ENCODE measurements around the gene LGR6. TPM values are rescaled to one million over a fixed set of nuclear protein-coding genes. Genes with fewer than 3 reads are reported as not detected.
"Not testable (repeated sequence)": the region's sequence is repeated elsewhere in the genome, so short reads cannot be mapped to it uniquely, and the experiment has no call there.

Gene LGR6
- total RNA-seq, 1 experiment from 2014 or later = not detected

DNA sequence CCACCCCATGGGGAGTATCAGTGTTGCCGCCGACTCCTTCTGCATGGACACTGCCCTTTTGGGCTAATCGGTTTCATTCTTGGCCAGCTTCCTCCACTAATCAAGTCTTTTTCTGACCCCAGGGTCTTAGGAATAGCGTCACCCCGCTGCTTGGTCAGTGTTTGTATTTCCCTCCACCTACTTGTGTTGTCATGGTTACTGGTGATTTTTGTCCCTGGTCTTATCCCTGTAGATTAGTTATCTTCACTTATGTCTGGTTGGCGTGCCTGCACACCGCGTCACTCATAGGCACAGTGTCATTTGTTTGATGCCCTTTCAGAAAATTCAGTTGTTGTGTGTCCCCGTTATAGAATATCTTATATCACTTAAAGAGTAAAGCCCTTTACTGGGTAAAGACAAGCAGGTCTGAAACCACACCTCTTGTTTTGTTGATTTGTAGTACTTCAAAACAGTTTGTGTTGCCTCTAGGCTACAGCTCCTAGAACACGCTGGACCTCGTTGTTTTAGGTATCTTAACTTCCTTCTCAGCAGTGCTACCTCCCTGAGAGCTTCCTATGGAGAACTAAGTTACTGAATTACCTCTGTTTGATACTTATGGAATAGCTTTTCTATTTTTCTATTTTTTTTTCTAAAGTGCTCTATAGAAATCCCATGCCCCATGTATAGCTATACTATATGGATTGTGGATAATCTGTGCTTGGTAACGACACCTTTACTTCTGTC lies 155.8 kb downstream of the LGR6 start:
- Histone ChIP-seq H3K9ac (ENCODE audit: low read length) (peak overlapping the region; percentile 81), H3K4me2 (ENCODE audit: low read depth, low read length, poor library complexity, severe bottlenecking) (peak overlapping the region; percentile 92), H3K79me2 (ENCODE audit: low read length) (peaks cover 3% of the 10 kb centered on the region; the same call in 1 of the 2 replicates), H2AFZ (ENCODE audit: low read length) (peak overlapping the region; percentile 80), H3K9me2 (replicated peaks; ENCODE audit: insufficient read depth, low read length) (no peaks in the 10 kb centered on the region), H3K27ac (ENCODE audit: low read length) (no peak overlapping the region), H3K27me3 (ENCODE audit: low read length) (no peaks in the 10 kb centered on the region), H3K36me3 (ENCODE audit: insufficient read depth, low read length) (no peaks in the 10 kb centered on the region), H4K20me1 (ENCODE audit: insufficient read depth, low read depth, low read length) (no peaks in the 10 kb centered on the region), H3K4me3 (ENCODE audit: low read length) (peak overlapping the region; percentile 84), H3K9me3 (ENCODE audit: low read length) (no peaks in the 10 kb centered on the region), H3K4me1 (ENCODE audit: low read length) (peaks cover 18% of the 10 kb centered on the region)
- peak; percentile 59 for DNase-seq

DNA sequence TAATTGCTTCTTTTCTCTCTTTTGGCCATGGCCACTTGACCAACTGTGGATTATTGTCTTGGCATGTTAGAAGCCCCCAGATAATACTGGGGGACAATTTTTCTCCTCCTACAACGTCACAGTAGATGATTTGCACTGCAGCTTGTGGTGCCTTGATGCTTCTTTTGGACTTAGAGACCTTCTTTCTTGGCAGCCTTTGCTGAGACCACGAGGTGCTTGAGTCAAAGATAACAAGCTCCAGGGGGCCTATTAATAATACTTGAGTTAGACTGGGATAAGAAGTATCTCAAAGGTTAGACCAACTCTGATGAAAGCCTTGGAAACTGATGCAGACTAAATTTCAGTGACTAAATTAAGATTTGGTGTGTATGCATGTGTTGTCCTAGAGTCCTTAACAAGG lies 158.1 kb downstream of the LGR6 start:
- no peak overlapping the region for H3K27ac ChIP-seq (ENCODE audit: low read length)
- no peaks in the 10 kb centered on the region for H3K9me3 ChIP-seq (ENCODE audit: low read length)
- H2AFZ ChIP-seq (ENCODE audit: low read length) = no peak overlapping the region
- no peak overlapping the region for H3K4me2 ChIP-seq (ENCODE audit: low read depth, low read length, poor library complexity, severe bottlenecking)
- H4K20me1 ChIP-seq (ENCODE audit: insufficient read depth, low read depth, low read length) = peaks cover 12% of the 10 kb centered on the region; the same call in 1 of the 2 replicates
- peaks cover 18% of the 10 kb centered on the region for H3K4me1 ChIP-seq (ENCODE audit: low read length)
- H3K79me2 ChIP-seq (ENCODE audit: low read length) = peaks cover 3% of the 10 kb centered on the region; the same call in 1 of the 2 replicates
- H3K4me3 ChIP-seq (ENCODE audit: low read length) = no peak overlapping the region
- H3K9ac ChIP-seq (ENCODE audit: low read length) = no peak overlapping the region
- H3K36me3 ChIP-seq (ENCODE audit: insufficient read depth, low read length) = no peaks in the 10 kb centered on the region
- H3K9me2 ChIP-seq (replicated peaks; ENCODE audit: insufficient read depth, low read length) = no peaks in the 10 kb centered on the region
- H3K27me3 ChIP-seq (ENCODE audit: low read length) = no peaks in the 10 kb centered on the region
- no peak for DNase-seq

DNA sequence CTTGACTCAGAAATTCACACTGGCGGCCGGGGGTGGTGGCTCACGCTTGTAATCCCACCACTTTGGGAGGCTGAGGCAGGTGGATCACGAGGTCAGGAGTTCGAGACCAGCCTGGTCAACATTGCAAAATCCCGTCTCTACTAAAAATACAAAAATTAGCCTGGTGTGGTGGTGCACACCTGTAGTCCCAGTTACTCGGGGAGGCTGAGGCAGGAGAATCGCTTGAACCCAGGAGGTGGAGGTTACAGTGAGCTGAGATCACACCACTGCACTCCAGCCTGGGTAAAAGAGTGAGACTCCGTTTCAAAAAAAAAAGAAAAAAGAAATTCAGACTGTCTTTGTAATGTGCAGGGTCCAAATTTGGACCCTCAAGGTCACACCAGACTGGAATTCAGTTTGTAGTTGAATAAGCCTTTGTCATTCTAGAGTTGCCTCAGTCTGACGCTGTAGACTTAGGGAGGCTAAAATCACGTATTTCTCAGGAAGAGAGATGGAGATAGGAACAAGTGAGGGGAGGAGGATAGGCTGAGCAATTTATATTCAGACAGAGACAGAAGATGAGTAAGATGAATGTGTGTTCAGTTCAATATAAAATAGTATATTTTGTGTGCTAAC lies 159.1 kb downstream of the LGR6 start:
- H3K4me1 ChIP-seq (ENCODE audit: low read length) = peaks cover 16% of the 10 kb centered on the region
- H4K20me1 ChIP-seq (ENCODE audit: insufficient read depth, low read depth, low read length) = peaks cover 14% of the 10 kb centered on the region; the same call in 1 of the 2 replicates
- H3K4me2 ChIP-seq (ENCODE audit: low read depth, low read length, poor library complexity, severe bottlenecking); DNase-seq; H3K9me3 ChIP-seq (ENCODE audit: low read length); H3K9ac ChIP-seq (ENCODE audit: low read length); H3K36me3 ChIP-seq (ENCODE audit: insufficient read depth, low read length); H3K4me3 ChIP-seq (ENCODE audit: low read length); H3K27ac ChIP-seq (ENCODE audit: low read length); H3K27me3 ChIP-seq (ENCODE audit: low read length); H3K9me2 ChIP-seq (replicated peaks; ENCODE audit: insufficient read depth, low read length); H3K79me2 ChIP-seq (ENCODE audit: low read length); H2AFZ ChIP-seq (ENCODE audit: low read length): not testable (repeated sequence)

DNA sequence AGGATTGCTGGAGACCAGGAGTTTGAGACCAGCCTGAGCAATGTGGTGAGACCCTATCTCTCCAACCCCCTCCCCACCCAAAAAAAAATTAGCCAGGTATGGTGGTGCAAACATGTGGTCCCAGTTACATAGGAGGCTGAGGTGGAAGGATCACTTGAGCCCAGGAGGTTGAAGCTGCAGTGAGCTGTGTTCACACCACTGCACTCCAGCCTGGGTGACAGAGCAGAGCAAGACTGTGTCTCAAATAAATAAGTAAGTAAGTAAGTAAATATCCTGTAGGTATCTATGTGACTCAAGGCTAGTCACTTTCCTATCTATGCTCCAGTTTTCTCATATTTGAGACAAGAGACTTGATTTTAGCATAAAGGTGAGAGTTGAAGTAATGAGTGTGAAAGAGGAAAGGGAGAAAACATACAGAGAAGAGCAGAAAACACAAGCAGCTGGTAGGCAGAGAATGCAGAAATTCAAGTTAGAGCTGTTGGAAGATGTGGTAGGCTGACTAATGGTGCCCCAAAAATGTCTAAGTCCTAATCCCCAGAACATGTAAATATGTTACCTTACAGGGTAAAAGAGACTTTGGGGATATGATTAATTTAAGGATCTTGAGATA lies 162.4 kb downstream of the LGR6 start:
- Histone ChIP-seq H4K20me1 (ENCODE audit: insufficient read depth, low read depth, low read length) (peaks cover 19% of the 10 kb centered on the region; the same call in 1 of the 2 replicates), H2AFZ (ENCODE audit: low read length) (no peak overlapping the region), H3K9me2 (replicated peaks; ENCODE audit: insufficient read depth, low read length) (no peaks in the 10 kb centered on the region), H3K27ac (ENCODE audit: low read length) (no peak overlapping the region), H3K4me2 (ENCODE audit: low read depth, low read length, poor library complexity, severe bottlenecking) (no peak overlapping the region), H3K9ac (ENCODE audit: low read length) (no peak overlapping the region), H3K4me1 (ENCODE audit: low read length) (no peaks in the 10 kb centered on the region), H3K4me3 (ENCODE audit: low read length) (no peak overlapping the region), H3K27me3 (ENCODE audit: low read length) (no peaks in the 10 kb centered on the region), H3K79me2 (ENCODE audit: low read length) (no peaks in the 10 kb centered on the region), H3K9me3 (ENCODE audit: low read length) (no peaks in the 10 kb centered on the region), H3K36me3 (ENCODE audit: insufficient read depth, low read length) (no peaks in the 10 kb centered on the region)
- no peak for DNase-seq

DNA sequence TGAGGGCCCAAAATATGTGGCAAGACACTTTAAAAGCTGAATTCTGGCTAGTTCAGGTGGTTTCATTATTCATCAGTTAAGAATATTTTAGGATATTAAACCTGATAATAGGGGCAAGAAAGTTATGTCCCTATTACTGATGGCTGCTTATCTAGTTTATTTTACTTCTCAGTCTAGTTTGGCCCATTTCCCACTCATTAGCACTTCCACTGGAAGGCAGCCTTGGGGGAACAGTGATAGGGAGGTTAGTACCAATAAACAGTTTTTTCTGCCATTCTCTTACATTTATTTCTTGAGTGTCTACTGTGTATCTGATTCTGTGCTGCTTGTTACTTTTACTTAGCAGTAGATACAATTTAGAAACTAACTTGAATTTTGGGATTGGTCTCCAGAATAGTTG lies 163.9 kb downstream of the LGR6 start:
- Histone ChIP-seq H3K4me2 (ENCODE audit: low read depth, low read length, poor library complexity, severe bottlenecking) (no peak overlapping the region), H3K9me2 (replicated peaks; ENCODE audit: insufficient read depth, low read length) (no peaks in the 10 kb centered on the region), H3K79me2 (ENCODE audit: low read length) (no peaks in the 10 kb centered on the region), H3K9ac (ENCODE audit: low read length) (no peak overlapping the region), H3K36me3 (ENCODE audit: insufficient read depth, low read length) (no peaks in the 10 kb centered on the region), H3K27ac (ENCODE audit: low read length) (no peak overlapping the region), H3K9me3 (ENCODE audit: low read length) (no peaks in the 10 kb centered on the region), H4K20me1 (ENCODE audit: insufficient read depth, low read depth, low read length) (peaks cover 19% of the 10 kb centered on the region; the same call in 1 of the 2 replicates), H3K4me1 (ENCODE audit: low read length) (no peaks in the 10 kb centered on the region), H3K27me3 (ENCODE audit: low read length) (no peaks in the 10 kb centered on the region), H2AFZ (ENCODE audit: low read length) (no peak overlapping the region), H3K4me3 (ENCODE audit: low read length) (no peak overlapping the region)
- no peak for DNase-seq

DNA sequence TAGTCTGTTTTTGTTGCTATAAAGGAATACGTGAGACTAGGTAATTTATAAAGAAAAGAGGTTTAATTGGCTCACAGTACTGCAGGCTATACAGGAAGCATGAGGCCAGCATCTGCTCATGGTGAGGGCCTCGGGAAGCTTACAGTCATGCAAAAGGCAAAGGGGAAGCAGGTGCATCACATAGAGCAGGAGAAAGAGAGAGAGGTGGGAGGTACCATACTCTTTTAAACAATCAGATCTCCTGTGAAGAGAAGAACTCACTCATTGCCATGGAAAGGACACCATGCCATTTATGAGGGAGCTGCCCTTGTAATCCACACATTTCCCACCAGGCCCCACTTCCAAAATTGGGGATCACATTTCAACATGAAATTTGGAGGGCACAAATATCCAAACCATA lies 167.6 kb downstream of the LGR6 start:
- Histone ChIP-seq H2AFZ (ENCODE audit: low read length) (no peak overlapping the region), H3K4me3 (ENCODE audit: low read length) (no peak overlapping the region), H3K27ac (ENCODE audit: low read length) (no peak overlapping the region), H3K79me2 (ENCODE audit: low read length) (no peaks in the 10 kb centered on the region), H3K36me3 (ENCODE audit: insufficient read depth, low read length) (no peaks in the 10 kb centered on the region), H3K4me2 (ENCODE audit: low read depth, low read length, poor library complexity, severe bottlenecking) (no peak overlapping the region), H3K9me2 (replicated peaks; ENCODE audit: insufficient read depth, low read length) (no peaks in the 10 kb centered on the region), H3K4me1 (ENCODE audit: low read length) (no peaks in the 10 kb centered on the region), H3K9me3 (ENCODE audit: low read length) (no peaks in the 10 kb centered on the region), H3K9ac (ENCODE audit: low read length) (no peak overlapping the region), H4K20me1 (ENCODE audit: insufficient read depth, low read depth, low read length) (peaks cover 23% of the 10 kb centered on the region; the same call in 1 of the 2 replicates), H3K27me3 (ENCODE audit: low read length) (no peaks in the 10 kb centered on the region)
- no peak for DNase-seq

DNA sequence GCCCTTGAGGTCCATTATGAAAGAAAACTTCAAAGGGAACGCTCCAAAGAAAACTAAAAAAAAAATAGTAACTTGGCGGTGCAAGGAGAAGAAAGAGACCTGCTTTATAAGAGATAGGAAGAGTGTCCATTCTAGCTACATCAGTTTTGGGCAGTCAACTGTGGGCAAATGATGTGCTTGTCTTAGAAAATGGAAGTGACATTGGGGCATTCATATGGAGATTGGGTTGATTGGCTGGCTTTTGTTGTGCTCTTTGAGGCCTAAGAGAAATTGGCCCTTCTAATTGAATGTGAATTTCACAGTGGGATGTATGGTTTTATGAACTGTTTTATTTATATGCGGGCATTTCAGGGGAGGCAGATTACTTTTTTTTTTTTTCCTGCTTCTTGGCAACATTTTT lies 168.1 kb downstream of the LGR6 start:
- H3K9me3 ChIP-seq (ENCODE audit: low read length) = no peaks in the 10 kb centered on the region
- no peak overlapping the region for H3K9ac ChIP-seq (ENCODE audit: low read length)
- H3K9me2 ChIP-seq (replicated peaks; ENCODE audit: insufficient read depth, low read length) = no peaks in the 10 kb centered on the region
- H4K20me1 ChIP-seq (ENCODE audit: insufficient read depth, low read depth, low read length) = peaks cover 19% of the 10 kb centered on the region; the same call in 1 of the 2 replicates
- no peaks in the 10 kb centered on the region for H3K79me2 ChIP-seq (ENCODE audit: low read length)
- H3K27me3 ChIP-seq (ENCODE audit: low read length) = no peaks in the 10 kb centered on the region
- H3K4me3 ChIP-seq (ENCODE audit: low read length) = no peak overlapping the region
- no peaks in the 10 kb centered on the region for H3K4me1 ChIP-seq (ENCODE audit: low read length)
- no peaks in the 10 kb centered on the region for H3K36me3 ChIP-seq (ENCODE audit: insufficient read depth, low read length)
- no peak overlapping the region for H2AFZ ChIP-seq (ENCODE audit: low read length)
- no peak overlapping the region for H3K4me2 ChIP-seq (ENCODE audit: low read depth, low read length, poor library complexity, severe bottlenecking)
- H3K27ac ChIP-seq (ENCODE audit: low read length) = no peak overlapping the region
- no peak for DNase-seq

DNA sequence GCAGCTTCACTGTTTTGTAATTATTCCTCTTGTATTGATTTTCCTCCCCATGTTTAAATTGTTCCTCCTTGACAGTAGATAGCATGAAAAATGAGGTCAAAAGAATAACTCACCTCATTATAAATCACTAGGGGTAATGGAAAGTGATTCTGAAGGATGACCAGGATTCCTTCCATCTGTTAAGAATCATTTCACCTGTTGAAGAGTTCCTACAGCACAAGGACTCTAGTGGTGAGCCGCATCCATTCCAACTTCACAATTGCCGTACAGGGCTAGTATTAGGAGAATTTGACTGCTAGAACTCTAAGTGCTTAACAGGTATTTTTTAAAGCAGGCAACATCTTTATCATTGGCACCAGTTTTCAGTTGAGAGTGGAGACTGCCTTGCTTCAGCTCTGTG lies 168.6 kb downstream of the LGR6 start:
- H3K27ac ChIP-seq (ENCODE audit: low read length) = no peak overlapping the region

More for the DNA sequence above, 168.6 kb downstream of the LGR6 start:
- no peaks in the 10 kb centered on the region for H3K79me2 ChIP-seq (ENCODE audit: low read length)
- H4K20me1 ChIP-seq (ENCODE audit: insufficient read depth, low read depth, low read length) = peaks cover 18% of the 10 kb centered on the region; the same call in 1 of the 2 replicates
- no peak overlapping the region for H3K4me2 ChIP-seq (ENCODE audit: low read depth, low read length, poor library complexity, severe bottlenecking)
- H3K9me3 ChIP-seq (ENCODE audit: low read length) = no peaks in the 10 kb centered on the region
- no peak overlapping the region for H3K4me3 ChIP-seq (ENCODE audit: low read length)
- no peaks in the 10 kb centered on the region for H3K27me3 ChIP-seq (ENCODE audit: low read length)
- H3K4me1 ChIP-seq (ENCODE audit: low read length) = no peaks in the 10 kb centered on the region
- H3K9ac ChIP-seq (ENCODE audit: low read length) = no peak overlapping the region
- DNase-seq = no peak
- H3K9me2 ChIP-seq (replicated peaks; ENCODE audit: insufficient read depth, low read length) = no peaks in the 10 kb centered on the region
- no peaks in the 10 kb centered on the region for H3K36me3 ChIP-seq (ENCODE audit: insufficient read depth, low read length)
- no peak overlapping the region for H2AFZ ChIP-seq (ENCODE audit: low read length)

Measured in Karpas-422 (cell line).